EL (cell line): ENCODE measurements around the gene RAC3.

Experiments used
- DNase-seq: peaks from one replicate; pipeline ENCODE4 v3.0.0-alpha.2; 2016

The RAC3 gene

DNA sequence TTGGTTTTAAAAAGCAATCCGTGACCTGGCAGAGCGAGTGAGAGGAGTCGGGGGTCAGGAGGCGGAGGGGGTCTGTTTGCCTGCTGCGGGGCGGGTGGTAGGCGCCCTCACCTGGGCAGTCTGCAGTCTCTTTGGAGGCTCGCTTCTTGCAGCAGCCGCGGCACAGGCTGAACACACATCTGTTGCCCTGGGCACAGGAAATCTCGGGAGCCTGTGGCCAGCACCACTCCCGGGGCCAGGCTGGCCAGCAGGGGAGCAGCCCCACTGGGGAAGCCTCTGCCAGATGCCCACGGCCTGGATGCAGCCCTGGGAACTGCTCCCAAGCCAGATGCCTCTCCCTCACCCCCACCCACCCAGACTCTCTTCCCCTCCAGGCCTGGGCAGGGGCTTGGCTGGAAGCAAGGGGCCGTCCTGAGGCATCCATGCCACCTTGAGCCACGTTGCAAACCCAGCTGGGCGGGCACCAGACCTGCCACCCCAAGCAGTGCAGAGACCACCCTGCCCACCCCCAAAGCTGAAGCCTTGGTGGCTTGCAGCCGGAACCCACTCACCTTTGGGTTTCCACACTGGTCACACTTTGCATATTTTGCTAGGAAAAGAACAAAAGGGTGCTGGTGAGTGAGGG, 26.9 kb downstream of the RAC3 start:
- DNase-seq: no peak

DNA sequence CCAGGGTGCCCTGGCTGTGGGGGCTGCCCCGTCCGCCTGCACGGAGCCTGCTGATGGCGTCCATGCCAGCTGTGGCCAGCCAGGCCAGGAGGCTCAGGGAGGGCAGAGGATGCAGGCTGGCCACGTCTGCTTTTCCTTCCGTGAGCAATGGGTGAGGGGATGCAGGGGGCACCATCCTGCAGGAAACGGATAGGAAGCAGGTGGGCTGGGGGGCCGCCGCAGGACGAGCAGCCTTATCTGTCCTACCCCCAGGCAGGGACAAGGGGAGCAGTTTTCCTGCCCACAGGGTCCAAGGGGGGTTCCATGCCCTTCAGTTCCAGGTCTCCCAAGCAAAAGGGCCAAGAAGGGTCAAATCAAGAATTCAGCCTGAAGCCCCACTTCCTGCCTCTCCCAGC, 27.4 kb downstream of the RAC3 start:
- DNase-seq: no peak

DNA sequence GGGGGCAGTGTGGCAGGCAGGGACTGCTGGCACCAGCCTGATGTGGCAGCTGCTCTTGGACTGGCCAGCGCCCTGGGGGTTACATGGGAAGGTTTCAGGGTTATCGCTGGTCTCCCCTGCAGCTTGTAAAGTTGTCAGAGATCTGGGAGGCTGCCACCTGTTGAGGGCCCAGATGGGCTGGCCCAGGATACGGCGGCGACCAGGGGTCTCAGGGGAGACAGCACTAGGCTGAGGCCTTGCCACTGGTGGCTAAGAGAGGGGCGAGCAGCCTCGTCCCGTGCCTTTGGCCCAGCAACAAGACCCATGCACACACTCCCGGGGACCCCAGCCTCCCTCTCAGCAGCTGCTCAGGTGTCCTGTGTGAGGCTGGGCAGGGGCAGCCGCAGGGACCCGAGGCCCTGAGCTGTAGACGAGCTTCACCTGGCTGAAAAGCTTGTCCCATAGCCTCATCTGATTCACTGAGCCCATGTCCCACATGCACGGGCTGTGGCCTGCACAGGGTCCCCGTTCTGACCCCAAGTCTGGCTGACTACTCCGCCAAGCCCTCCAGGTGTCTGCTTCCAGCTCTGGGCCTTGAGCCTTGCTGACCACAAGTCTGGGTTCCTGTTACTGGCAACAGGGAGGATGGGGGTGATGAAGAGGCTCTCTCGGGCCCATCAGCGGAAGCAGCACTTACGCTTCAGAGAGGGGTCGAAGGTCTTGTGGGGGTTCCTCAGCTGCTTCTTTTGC, 28.0 kb downstream of the RAC3 start:
- no peak for DNase-seq

DNA sequence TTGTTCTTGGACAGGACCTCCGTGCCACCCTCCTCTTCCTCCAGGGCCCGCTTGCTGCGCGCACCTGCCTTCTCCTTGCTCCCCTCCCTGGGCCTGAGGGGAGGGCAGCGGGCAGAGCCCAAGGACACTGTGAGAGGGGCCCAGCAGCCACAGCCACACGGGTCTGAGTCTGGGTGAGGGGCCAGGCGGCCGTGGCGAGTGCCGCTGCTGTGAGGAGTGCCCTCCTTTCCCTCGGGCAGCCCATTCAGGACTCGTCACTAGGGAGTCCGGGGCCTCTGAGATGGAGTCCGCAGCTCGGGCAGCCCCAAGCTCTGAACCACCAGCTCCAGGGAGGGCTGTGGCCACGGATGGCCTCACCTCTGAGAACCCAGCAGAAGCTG, 28.5 kb downstream of the RAC3 start:
- DNase-seq: no peak

DNA sequence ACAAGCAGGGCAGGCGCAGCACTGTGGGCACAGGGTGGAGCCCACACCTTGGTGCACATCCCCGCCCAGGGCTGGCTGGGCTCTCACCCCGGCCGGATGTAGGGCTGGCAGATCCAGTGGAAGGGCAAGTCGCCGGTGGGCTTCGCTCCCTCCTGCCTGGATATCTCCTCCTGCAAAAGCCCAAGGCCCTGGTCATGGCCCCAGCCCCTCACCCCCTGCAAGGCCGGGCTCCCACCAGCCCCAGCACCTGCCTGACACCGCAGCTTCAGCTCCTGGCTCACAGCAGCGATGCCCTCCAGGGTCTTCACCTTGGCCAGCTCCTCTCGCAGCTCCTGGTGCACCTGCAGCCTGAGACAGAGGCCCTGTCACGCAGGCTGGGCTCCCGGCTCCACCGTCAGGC, 29.1 kb downstream of the RAC3 start:
- DNase-seq: no peak

DNA sequence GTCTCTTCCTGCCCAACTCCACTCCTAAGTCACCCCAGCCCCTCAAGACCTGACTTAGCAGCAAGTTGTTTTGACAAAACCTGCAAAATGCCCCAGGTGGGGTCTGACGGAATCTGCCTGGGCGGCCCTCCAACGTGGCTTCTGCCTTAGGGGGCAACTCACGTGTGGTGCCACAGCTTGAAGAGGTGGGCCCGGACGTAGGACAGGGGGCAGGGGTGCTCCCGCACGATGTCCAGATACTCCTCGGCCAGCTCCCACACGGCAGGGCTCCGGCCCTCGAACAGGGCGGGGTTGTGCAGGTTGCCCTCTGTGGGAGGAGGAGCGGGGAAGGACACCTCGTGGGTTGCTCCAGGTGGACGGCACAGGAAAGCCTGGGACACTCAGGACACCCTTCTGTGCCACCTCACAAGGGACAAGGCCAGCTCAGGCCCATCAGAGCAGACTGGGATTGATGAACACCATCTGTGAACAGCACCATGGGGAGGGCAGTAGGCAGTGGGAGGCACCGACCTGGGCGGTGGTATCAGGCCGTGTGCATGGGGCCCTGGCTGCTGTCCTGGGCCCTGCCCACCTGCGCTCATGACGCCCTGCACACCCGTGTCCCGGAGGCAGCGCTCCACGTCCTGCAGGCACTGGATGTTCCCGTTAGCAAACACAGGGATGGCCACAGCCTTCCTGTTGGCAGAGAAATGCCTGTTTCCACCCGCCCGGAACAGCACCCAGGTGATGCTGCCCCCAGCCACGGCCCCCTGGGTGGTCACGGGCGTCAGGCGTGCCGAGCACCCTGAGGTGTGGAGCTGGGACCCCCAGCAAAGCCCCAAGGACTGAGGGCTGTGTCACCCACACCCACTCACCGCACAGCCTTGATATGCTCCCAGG, 29.8 kb downstream of the RAC3 start:
- DNase-seq: no peak

DNA sequence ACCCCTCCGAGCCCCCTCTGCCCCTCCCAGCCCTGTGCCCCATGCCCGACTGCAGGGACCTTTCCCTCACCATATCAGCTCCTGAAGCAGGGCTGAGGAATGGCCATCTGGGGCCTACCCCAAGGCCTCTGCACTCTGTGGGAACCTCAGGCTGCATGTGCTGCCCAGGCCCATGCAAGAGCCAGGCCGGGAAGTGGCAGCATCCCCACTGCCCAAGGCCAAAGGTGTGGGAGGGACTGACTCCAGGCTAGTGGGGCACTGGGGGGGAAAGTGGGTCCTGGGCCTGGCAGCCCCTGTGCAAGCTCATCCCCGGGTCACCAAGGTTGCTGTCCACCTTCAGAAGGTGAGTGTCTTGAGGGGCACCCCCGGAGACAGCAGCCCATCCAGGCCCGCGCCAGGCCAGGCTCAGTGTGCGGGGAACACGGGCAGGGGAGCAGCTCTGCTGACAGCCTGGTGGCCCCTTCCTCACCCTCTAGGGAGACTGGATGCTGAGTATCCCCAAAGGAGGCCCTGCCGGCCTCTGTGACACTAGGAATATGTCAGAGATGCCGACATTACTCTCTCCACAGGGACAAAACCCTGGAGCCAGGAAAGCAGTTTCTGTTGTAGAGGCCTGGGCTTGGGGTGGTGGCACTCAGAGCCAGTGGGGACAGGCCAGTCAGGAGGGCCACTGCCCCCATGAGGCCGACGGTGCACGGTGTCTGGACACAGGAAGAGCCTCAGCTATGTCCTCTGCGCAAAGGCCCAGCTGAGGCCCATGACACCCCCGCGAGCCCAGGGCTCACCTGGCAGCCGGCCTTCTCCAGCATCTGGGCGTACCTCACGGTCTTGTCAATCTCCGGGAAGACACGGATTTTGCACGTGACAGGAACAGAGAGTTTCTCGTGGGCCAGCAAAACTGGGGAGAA, 30.9 kb downstream of the RAC3 start:
- DNase-seq: no peak

DNA sequence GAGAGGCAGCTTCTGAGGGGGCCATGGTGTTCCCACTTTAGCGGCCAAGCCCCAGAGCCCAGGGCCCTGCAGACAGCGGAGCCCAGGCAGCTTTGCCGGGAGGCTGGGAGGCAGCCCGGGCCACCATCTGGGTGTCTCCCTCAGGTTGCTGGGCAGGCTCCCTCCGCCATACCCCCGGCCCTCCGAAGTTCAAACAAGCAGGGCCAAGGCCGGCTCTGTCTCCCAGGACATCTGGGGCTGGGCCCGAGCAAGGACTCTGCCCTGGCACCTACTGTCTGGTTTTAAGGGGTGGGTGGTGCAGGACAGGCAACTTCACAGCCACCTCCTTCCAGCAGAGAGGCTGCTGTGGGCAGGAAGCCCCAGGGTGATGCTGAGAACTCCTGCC, 31.5 kb downstream of the RAC3 start:
- DNase-seq: no peak

DNA sequence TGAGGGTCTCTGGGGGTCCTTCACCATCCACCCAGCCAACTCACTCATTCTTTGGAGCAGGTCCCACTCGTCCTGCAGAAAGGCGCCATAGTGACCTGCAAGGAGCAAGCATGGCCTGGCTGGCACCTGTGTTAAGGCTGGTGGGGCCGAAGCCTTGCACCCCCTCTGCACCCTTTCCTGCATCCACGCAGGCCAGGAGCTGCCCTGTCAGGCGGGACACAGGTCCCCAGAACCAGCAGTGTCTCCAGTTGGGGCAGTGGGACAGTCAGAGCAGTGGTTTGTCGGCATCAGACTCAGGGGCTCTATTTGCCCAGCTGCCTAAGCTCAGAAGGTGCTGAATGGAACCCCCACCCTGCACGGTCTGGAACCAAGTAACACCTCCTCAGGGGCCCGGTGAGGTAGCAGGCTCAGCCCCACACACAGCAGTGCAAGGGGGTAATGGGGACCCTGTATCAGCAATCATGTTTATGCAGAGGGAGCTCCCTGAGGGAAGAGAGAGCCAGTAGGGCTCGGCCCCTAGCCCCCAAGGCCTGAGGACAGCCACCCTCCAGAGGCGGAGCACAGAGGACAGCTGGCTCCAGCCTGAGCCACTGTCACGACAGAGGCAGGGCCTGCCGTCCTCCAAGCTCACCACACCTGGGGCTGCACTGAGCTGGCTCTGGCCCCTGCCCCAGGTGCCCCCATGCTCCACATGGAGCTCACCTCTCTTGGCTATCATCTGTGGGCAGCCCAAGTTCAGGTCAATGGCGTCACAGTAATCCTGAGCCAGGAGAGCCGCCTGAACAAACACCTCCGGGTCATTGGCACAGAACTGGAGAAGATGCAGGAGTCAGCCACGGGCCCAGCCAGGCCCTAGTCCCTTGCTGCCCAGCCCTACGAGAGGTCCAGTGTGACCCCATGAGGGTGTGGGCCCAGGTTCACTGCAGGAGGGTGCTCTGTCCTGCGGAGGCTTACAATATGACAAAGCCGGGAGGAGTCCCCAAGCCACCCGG, 32.2 kb downstream of the RAC3 start:
- DNase-seq: no peak

DNA sequence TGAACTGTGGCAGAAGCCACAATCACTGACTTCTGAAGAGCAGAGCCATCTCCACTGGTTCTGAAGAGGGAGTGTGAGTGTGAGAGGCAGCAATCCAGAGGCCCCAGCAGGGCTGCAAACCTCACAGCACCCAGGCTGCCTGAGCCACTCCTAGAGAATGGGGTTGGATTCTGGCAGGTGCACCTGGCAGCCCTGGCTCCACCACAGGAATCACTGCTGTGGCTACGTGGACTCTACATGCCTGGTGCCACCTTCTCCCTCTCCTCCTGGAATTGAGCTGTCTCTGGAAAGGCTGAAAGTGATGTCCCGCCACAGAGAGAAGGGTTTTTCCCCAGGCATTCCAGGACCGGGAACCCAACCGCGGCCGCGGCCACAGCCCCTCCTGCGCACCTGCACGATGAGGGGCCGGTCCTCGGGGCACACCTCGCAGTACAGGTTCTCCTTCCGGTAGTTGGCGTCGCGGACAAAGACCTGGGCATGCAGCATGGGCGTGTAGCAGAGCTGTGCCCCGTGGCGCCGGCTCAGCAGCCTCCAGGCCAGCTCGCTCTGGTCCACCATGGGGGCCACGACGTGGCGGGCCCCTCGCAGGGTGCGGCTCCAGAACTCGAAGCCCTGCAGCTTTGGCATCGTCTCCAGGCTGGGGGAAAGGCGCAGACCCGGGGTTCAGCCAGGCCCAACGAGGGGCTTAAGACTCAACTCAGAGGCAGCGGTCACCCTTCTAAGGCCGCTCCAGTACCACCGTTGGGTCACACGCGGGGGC, 33.1 kb downstream of the RAC3 start:
- no peak for DNase-seq

DNA sequence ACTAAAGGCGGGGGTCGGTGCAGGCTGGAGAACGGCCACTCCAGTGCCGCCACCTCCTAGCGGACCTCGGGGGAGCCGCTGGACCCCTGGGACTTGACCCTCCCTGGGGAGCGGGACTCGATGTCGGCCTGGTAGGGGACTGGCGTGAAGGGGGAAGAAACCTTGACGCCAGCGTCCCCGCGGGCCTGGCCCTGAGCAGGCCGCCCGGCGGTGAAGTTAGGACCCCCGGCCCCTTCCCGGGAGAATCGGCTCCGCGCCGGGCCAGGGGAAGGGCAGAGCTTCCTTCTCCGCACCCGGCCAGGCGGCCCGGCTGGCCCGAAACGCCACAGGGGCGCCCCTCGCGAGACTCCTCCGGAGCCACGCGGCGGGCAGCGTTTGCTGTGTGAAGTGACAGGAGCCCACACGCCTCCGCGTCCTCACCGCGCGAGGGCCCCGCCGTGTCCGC, 33.7 kb downstream of the RAC3 start:
- DNase-seq: peak; percentile 34

DNA sequence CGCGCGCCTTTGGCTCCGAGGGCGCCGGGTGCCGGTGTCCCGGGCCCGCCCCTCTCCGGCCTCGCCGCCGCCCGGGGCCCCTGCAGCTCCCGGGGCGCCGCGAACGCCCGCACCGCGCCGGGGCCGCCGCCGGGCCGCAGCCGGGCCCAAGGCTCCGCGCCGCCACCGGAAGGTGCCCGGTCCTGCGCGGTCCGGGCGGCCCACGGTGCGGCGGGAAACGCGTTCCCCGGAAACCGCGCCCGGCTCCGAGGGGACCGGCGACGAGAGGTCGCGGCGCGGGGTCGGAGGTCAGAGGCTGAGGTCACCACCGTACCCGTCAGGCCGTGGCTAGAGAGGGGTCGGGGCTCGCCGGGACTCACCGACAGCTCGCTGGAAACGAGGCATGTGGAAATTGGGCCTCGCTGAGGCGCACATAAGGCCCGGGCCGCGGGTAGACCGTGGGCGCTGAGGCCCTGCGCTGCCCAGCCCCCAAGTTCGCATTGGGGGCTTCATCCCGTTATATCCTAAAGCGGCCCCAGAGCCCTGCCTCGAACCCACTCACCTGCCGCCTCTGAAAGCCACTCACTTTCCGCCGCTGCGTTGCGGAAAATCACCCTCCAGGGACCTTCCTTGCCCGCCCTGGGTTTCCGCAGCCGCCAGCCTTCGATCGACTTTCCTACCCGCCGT, 34.3 kb downstream of the RAC3 start, which contains the start of gene DUS1L:
Gene DUS1L, minus strand, starts transcription at position 167 of the 666 bp plus-strand sequence. CDS start 745 bp downstream, outside the sequence.
- peak; percentile 43 for DNase-seq

DNA sequence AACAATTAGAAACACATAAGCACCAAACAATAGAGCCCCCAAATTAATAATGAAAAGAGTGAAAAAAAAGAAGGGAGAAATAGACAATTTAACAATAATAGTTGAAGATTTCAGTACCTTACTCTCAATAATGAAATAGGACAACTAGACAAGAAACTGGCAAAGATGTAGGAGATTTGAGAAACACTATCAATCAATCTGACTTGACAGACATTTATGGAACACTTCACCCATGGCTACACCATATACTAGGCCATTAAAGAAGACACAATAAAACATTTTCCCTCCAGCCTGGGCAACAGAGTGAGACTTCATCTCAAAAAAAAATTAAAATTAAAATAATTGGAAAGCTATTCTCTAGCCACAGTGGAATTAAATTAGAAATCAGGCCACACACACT, 39.1 kb downstream of the RAC3 start:
- no peak for DNase-seq

DNA sequence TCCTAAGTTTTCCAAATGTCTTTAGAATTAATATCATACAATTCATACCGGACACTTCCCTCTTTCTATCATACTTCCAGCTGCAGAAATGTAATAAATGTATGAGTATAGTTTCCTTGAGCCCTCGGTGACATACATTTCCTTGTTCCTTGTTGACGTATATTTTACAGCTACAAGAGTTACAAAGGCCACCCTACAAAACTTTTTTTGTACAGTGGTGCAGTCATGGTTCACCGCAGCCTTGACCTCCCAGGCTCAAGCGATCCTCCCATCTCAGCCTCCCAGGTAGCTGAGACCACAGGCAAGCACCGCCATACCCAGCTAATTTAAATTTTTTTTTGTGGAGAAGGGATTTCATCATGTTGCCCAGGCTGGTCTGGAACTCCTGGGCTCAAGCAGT, 41.3 kb downstream of the RAC3 start:
- DNase-seq: no peak

DNA sequence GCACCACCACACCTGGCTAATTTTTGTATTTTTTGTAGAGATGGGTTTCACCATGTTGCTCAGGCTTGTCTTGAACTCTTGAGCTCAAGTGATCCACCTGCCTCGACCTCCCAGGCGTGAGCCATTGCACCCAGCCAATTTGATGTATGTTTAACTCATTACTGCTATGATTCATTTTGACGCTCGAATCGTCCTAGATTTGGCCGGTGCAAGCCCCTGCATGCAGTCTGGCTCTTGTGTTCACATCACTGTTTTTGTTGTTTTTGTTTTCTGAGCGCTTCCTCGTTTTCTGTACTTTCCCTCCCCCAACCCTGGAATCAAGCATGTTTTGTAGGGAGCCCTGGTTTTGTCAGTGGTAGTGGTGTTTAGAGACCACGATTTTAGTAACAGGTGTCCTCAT, 42.0 kb downstream of the RAC3 start:
- no peak for DNase-seq

DNA sequence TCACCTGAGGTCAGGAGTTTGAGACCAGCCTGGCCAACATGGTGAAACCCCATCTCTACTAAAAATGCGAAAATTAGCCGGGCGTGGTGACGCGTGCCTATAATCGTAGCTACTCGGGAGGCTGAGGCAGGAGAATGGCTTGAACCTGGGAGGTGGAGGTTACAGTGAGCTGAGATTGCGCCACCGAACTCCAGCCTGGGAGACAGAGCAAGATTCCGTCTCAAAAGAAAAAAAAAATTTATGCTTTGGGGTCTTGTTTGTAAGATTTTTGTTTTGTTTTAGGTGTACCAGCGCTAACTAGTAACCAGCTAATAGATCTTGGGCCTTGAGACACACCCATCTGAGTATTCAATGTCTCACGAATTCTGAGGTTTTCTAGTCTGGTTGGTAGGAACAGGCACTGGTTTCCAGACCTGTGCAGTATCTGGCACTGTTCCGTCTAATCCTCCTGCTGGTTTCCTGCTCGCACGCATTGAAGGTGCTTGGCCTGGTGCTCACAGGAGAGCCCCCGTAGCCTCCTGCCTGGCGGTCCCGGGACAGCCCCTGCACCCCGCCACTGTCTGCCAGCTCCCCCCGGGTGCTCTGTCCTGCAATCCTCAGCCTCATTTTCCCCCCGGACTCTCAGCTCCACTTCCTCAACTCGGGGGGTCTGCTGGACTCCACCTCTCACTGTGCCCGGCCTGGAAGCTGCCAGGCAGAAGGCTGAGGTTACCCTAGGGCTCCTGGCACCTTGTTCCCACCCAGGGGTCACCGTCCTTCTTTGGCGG, 44.7 kb downstream of the RAC3 start:
- no peak for DNase-seq

DNA sequence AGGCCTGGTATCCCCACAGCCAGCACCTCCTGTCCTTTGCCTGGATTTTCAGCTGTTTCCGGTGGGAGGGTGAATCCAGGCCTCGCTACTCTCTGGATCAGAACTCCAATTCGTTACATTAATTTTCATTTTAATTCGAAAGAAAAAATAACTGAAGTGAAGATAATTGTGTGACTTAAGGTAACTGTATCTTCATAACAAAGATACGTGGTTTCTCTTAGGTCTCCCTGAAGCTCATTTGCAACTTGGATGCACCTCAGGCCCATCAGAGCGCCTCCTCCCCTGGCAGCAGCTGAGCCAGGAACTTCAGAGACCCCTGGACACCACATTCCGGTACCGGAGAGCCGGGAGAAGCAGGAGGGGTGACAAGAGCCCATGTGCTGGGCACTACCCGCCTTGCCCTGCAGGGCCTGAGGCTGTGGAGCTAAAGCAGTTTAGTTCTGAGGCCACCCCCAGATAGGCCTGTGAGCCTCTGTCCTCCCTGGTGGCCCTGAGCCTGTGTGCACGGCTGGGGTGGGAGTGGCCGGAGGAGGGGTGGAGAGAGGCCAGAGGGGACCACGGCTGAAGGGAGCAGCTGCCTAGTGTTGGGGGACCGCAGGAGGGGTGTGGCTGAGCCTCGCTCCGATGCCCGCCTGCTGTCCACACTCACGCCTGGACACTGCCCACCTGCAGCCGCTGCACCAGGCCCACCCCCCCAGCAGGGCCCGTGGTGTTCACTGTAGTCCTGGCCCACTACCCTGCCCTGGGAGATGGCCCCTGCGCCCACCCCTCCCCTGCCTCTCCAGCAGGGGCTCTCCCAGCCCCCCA, 45.5 kb downstream of the RAC3 start:
- DNase-seq: no peak

DNA sequence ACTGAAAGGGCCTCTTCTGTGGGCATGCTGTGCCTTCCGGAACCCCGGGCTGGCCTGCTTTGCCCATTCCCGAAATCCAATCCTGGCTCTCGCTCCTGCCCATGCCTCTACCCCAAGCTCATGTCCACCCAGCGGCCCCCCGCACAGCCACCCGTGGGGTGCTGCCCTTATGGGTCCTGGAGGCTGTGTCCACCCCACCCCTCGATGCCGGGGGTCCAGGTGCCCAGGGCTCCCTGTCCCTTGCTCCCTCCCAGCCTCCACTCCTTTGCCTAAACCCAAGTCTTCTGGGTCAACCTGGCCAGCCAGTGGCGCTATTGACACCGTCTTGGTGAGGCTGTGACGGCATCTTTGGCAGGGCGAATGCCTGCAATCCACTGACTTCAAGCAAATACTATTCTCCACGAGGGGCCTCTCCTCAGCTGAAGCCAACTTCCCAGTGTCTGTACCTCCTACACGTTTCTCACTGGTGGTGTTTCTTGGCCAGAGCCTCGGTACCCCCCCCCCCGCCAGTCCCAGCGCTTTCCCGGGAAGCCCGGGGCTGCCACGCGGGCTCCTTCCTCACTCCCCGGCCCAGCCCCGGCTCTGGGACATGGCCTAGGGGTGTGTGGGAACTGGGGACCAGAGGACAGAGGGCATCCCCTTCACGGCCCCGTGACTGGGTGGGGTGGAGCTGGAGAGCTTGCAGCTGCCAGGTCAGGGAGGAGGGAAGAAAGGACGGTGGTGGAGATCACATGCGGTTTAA, 46.3 kb downstream of the RAC3 start:
- no peak for DNase-seq
